Measurements from ENCODE around the gene OR6B2.

Gene OR6B2

GRCh38 chr2:240021488-240022104, 8.6 kb downstream of the OR6B2 start:
- H3K4me3 ChIP-seq (ENCODE audit: low read length), result no peak overlapping the region
- TF ChIP-seq CTCF (conservative IDR thresholded peaks at IDR 0.05; ENCODE audit: low read length), result peak; percentile 85
- DNase-seq (ENCODE audit: low read depth), result peak; percentile 40

- TF ChIP-seq CTCF (conservative IDR thresholded peaks at IDR 0.05; ENCODE audit: low read length), result no peak
- DNase-seq (ENCODE audit: low read depth), result no peak
- no peak overlapping the region for H3K4me3 ChIP-seq (ENCODE audit: low read length)
These were observed 12.0 kb downstream of the OR6B2 start for GRCh38 chr2:240018071-240018750.

- no peak overlapping the region for H3K4me3 ChIP-seq (ENCODE audit: low read length)
- TF ChIP-seq CTCF (conservative IDR thresholded peaks at IDR 0.05; ENCODE audit: low read length), result no peak
These were observed 15.9 kb downstream of the OR6B2 start for GRCh38 chr2:240014327-240014726.

GRCh38 chr2:240013343-240013742, 16.9 kb downstream of the OR6B2 start:
- peak; percentile 23 for DNase-seq (ENCODE audit: low read depth)
- peak; percentile 45 for TF ChIP-seq CTCF (conservative IDR thresholded peaks at IDR 0.05; ENCODE audit: low read length)
- H3K4me3 ChIP-seq (ENCODE audit: low read length), result no peak overlapping the region

More at GRCh38 chr2:240014327-240014726, 15.9 kb downstream of the OR6B2 start:
- DNase-seq (ENCODE audit: low read depth), result no peak

GRCh38 chr2:240002983-240003382, 27.2 kb downstream of the OR6B2 start:
- no peak overlapping the region for H3K4me3 ChIP-seq (ENCODE audit: low read length)
- DNase-seq (ENCODE audit: low read depth), result no peak
- TF ChIP-seq CTCF (conservative IDR thresholded peaks at IDR 0.05; ENCODE audit: low read length), result no peak

GRCh38 chr2:240000671-240001070, 29.6 kb downstream of the OR6B2 start:
- TF ChIP-seq CTCF (conservative IDR thresholded peaks at IDR 0.05; ENCODE audit: low read length), result no peak
- no peak overlapping the region for H3K4me3 ChIP-seq (ENCODE audit: low read length)
- no peak for DNase-seq (ENCODE audit: low read depth)
